B cell (primary cell): Measurements from ENCODE around the gene PNISR.

Experiments used
- EZH2 ChIP-seq: IDR thresholded peaks from 2 replicates; pipeline ENCODE4 v1.6.1; 2012; ENCODE audit warnings: borderline replicate concordance, low read depth, mild to moderate bottlenecking, moderate library complexity, low read length; ENCODE audit not compliant: insufficient read depth, poor library complexity, severe bottlenecking
- TF ChIP-seq, protein P1 (sequence below): fragments of 200-600 bp; IDR thresholded peaks from one replicate; pipeline ENCODE4 v1.8.0; 2022; ENCODE audit warnings: antibody characterized with exemption, mild to moderate bottlenecking

DNA sequence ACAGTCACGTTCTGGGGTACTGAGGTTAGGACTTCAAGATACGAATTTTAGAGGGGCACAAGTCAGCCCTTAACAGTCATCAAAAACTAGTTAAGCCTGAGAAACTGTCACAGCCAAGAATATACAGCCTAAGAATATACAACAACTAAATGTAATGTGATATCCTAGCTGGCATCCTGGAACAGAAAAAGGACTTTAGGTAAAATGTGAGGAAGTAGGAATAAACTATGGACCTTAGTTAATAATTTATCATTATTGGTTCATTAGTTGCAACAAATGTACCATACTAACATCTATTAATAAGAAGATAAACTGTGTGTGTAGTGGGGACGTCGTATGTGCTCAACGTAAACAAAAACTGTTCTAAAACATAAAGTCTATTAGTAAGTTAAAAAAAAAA, 1.1 kb downstream of the PNISR start:
- no peak for TF ChIP-seq EZH2
- TF ChIP-seq, protein P1, sequence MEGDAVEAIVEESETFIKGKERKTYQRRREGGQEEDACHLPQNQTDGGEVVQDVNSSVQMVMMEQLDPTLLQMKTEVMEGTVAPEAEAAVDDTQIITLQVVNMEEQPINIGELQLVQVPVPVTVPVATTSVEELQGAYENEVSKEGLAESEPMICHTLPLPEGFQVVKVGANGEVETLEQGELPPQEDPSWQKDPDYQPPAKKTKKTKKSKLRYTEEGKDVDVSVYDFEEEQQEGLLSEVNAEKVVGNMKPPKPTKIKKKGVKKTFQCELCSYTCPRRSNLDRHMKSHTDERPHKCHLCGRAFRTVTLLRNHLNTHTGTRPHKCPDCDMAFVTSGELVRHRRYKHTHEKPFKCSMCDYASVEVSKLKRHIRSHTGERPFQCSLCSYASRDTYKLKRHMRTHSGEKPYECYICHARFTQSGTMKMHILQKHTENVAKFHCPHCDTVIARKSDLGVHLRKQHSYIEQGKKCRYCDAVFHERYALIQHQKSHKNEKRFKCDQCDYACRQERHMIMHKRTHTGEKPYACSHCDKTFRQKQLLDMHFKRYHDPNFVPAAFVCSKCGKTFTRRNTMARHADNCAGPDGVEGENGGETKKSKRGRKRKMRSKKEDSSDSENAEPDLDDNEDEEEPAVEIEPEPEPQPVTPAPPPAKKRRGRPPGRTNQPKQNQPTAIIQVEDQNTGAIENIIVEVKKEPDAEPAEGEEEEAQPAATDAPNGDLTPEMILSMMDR = no peak
